Effector memory CD4-positive, alpha-beta T cell (primary cell): ENCODE measurements around the gene CD55.

Source experiments
- DNase-seq, 3 donors: peaks; one replicate each; pipeline ENCODE4 v3.0.0-alpha.2; 2020
- H3K27ac ChIP-seq: 2 replicates; pipeline ENCODE4 v1.7.0; 2013; ENCODE audit warnings: mild to moderate bottlenecking, low read length, moderate library complexity; ENCODE audit not compliant: insufficient read depth, poor library complexity, severe bottlenecking
- H3K27me3 ChIP-seq: replicated peaks from 2 replicates; pipeline ENCODE4 v1.7.0; 2013; ENCODE audit warnings: mild to moderate bottlenecking, low read length; ENCODE audit not compliant: insufficient read depth, control insufficient read depth, poor library complexity, severe bottlenecking
- H3K36me3 ChIP-seq: 2 replicates; pipeline ENCODE4 v1.7.0; 2013; ENCODE audit warnings: mild to moderate bottlenecking, low read length, moderate library complexity; ENCODE audit not compliant: control insufficient read depth, insufficient read depth
- H3K4me1 ChIP-seq: 2 replicates; pipeline ENCODE4 v1.7.0; 2013; ENCODE audit warnings: low read length, mild to moderate bottlenecking; ENCODE audit not compliant: control insufficient read depth, insufficient read depth, poor library complexity, severe bottlenecking
- H3K4me3 ChIP-seq: 2 replicates; pipeline ENCODE4 v1.7.0; 2013; ENCODE audit warnings: low read length, low read depth, mild to moderate bottlenecking; ENCODE audit not compliant: insufficient read depth, poor library complexity, severe bottlenecking
- H3K9me3 ChIP-seq: 2 replicates; pipeline ENCODE4 v1.7.0; 2013; ENCODE audit warnings: mild to moderate bottlenecking, low read length, moderate library complexity; ENCODE audit not compliant: control insufficient read depth

The CD55 gene

DNA sequence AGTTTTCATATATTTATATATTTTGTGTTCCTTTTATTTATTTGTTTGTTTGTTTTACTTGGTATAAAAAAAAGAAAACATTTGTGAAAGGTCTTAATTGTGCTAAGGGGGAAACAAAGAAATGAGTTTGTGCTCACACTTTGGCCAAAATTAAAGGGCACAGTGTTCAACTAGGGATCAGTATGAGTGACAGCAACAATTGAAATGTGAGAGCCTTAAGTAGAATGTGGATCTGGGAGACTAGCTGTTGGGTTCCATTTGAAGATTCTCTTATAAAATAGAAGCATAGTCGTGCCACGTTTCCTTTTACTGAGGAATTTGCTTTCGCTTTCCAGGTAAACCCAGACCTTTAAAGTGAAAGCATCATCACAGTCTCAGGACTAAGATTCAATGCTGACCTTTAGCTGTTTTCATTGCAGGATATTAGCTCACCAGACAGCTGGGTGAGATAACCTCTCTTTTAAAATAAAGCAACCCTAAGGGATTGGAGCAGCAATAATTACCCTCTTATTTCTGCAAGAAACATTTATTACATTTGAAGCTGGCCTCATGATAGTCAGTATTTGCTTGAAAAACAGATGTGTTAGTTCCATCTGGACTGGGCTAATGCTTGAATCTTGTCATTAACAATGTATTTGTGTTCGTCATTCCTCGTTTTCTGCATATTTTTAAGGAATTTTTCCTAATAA is 37.1 kb upstream of the CD55 start:
- Histone ChIP-seq H3K9me3 (no peaks in the 10 kb centered on the region), H3K27ac (no peak overlapping the region), H3K4me3 (no peak overlapping the region), H3K4me1 (no peaks in the 10 kb centered on the region), H3K27me3 (no peaks in the 10 kb centered on the region), H3K36me3 (no peaks in the 10 kb centered on the region)
- DNase-seq, result no peak

DNA sequence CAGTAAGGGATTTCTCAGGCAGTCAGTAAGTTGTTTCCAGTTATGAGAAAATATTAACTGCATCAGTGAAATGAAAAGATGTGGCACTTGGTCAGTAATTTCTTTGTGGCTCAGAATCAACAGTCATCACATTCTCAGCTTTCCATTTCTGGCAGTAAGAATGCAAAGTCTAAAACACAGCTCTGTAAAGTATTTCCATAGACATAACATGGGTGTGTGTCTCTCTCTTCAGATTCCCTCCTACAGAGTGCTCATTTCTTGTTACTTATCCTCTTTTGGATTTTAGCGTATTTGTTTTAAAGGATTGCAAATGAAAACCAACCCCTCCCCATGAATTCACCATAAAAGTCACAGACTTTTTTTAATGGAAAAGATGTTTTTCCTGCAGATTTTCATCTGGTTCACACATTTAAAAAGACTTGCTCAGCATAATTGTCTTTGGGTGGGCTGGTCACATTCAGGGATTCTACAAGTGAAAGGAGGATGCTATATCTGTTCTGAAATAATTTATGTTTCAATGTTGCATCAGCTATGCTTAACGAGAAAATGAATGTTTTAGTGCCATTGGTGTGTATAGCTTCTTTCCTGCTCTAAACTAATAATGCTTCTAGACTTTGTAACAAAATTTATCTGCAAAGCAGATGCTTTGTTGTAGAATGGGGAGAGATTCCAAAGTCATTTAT is 34.6 kb upstream of the CD55 start:
- no peaks in the 10 kb centered on the region for H3K4me1 ChIP-seq
- no peaks in the 10 kb centered on the region for H3K27me3 ChIP-seq
- no peak for DNase-seq
- no peak overlapping the region for H3K27ac ChIP-seq
- no peak overlapping the region for H3K4me3 ChIP-seq
- no peaks in the 10 kb centered on the region for H3K9me3 ChIP-seq
- no peaks in the 10 kb centered on the region for H3K36me3 ChIP-seq

DNA sequence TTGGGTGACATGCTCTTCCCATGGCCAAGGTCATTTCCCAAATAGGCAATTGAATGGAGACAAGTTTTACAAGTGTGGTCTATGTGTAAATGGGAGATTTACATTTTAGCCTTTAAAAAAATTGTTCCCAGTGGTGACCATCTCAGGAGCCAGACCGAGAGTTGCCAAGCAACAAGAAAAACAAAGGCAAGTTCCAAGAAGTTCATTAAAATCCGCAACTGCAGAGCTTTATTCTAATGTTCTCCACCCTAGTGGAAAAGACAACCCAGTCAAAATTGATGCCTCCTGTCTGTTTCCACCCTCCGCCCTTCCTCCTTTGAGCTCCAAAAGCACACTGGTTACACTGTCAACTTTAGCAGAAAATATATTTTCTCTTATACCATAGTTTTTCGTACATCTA is 33.2 kb upstream of the CD55 start:
- H3K36me3 ChIP-seq, result no peaks in the 10 kb centered on the region
- H3K9me3 ChIP-seq, result no peaks in the 10 kb centered on the region
- no peak overlapping the region for H3K4me3 ChIP-seq
- DNase-seq, result no peak
- no peak overlapping the region for H3K27ac ChIP-seq
- H3K4me1 ChIP-seq, result no peaks in the 10 kb centered on the region
- H3K27me3 ChIP-seq, result no peaks in the 10 kb centered on the region

DNA sequence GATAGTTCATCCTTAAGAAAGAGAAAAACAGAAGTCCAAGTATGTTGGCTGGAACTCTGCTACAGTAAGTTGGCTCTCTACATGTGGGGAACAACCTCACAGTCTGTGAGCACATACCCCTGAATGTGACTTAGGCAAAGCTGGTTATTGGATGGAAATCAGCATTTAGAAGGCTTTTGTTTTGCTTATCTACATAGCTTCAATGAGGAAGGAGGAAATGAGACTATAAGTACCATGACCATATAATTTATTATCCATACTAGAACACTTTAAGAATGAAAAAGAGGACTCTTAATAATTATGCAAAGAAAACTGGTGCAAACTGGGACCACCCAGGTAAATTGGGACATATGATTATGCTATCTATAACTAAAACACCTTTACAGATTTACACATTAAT is 31.7 kb upstream of the CD55 start:
- H3K27me3 ChIP-seq, result no peaks in the 10 kb centered on the region
- no peak overlapping the region for H3K4me3 ChIP-seq
- H3K36me3 ChIP-seq, result no peaks in the 10 kb centered on the region
- no peak for DNase-seq
- no peaks in the 10 kb centered on the region for H3K4me1 ChIP-seq
- no peaks in the 10 kb centered on the region for H3K9me3 ChIP-seq
- H3K27ac ChIP-seq, result no peak overlapping the region

DNA sequence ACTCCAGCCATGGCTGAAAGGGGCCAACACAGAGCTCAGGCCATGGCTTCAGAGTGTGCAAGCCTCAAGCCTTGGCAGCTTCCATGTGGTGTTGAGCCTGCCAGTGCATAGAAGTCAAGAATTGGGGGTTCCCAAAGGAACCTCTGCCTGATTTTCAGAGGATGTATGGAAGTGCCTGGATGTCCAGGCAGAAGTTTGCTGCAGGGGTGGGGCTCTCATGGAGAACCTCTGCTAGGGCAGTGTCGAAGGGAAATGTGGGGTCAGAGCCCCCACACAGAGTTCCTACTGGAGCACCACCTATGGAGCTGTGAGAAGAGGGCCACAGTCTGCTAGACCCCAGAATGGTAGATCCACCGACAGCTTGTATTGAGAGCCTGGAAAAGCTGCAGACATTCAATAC is 29.8 kb upstream of the CD55 start:
- DNase-seq, result no peak
- Histone ChIP-seq H3K4me3 (no peak overlapping the region), H3K27me3 (no peaks in the 10 kb centered on the region), H3K36me3 (no peaks in the 10 kb centered on the region), H3K27ac (no peak overlapping the region), H3K9me3 (no peaks in the 10 kb centered on the region), H3K4me1 (no peaks in the 10 kb centered on the region)

DNA sequence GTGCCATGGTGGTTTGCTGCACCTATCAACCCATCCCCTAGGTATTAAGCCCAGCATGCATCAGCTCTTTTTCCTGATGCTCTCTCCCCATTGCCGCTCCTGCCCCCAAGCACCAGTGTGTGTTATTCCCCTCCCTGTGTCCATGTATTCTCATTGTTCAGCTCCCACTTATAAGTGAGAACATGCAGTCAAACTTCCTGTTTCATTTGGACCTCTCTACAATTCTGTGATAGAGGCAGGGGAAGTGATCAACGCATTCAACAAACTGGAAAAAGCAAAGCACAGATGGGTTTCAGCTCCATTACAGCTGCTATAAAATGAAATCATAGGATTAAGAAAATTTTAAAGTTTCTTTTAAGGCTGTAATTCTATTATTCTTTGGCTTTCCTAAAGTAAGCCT is 23.3 kb upstream of the CD55 start:
- Histone ChIP-seq H3K9me3 (no peaks in the 10 kb centered on the region), H3K27ac (no peak overlapping the region), H3K4me1 (no peaks in the 10 kb centered on the region), H3K36me3 (no peaks in the 10 kb centered on the region), H3K4me3 (no peak overlapping the region), H3K27me3 (no peaks in the 10 kb centered on the region)
- no peak for DNase-seq

DNA sequence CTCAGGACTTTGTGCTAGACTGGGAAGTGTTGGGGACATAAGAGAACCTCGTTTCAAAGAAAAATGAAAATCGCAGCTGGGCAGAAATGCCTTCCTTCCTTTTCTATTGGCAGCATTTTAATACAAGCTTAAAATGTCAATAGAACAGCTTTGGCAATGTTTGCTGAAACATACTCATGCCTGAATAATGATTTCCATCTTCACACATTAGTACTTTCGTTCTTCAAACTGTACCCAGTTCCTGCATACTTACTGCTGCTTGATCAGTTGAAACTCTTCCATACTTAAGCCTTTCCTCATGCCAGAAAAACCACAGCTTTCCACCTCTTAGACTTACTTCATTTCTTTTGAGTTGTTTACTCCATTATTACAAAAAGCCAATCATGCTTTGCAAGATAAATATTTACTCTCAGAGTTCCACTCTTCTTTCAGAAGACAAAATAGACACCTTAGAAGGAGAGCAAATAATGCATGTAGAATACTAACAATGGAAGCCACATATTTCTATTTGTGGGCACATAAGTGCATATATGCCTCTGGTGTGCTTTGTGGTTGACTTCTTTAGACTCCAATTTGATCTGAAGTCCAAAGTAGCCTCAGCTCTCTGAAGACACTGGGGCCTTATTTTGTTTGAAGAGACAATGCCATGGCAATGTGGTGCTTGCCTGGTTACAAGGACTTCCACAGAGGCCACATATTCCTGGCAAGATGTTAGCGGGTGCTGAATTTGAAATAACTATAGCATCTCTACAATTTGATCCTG is 22.7 kb upstream of the CD55 start:
- Histone ChIP-seq H3K9me3 (no peaks in the 10 kb centered on the region), H3K27ac (no peak overlapping the region), H3K36me3 (no peaks in the 10 kb centered on the region), H3K27me3 (no peaks in the 10 kb centered on the region), H3K4me3 (no peak overlapping the region), H3K4me1 (no peaks in the 10 kb centered on the region)
- DNase-seq, result no peak

DNA sequence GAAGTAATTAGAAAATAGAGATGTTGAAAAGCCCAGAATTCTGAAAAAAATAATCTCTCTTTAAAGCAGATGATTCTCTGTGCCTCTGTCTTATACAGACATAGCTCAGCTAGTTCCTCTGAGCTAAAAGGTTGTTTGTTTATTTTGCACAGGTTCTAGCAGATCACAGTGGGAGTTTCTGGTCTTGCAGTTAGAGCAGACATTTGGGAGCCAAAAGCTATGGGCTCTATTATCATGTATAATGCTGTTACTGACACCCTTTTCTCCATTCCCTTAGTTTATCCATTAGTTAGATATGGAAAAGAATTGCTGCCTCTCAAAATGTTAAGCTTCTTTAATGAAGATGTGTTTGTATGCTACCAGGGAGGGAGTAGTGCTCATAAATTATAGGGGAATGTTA is 20.5 kb upstream of the CD55 start:
- H3K36me3 ChIP-seq, result no peaks in the 10 kb centered on the region

DNA sequence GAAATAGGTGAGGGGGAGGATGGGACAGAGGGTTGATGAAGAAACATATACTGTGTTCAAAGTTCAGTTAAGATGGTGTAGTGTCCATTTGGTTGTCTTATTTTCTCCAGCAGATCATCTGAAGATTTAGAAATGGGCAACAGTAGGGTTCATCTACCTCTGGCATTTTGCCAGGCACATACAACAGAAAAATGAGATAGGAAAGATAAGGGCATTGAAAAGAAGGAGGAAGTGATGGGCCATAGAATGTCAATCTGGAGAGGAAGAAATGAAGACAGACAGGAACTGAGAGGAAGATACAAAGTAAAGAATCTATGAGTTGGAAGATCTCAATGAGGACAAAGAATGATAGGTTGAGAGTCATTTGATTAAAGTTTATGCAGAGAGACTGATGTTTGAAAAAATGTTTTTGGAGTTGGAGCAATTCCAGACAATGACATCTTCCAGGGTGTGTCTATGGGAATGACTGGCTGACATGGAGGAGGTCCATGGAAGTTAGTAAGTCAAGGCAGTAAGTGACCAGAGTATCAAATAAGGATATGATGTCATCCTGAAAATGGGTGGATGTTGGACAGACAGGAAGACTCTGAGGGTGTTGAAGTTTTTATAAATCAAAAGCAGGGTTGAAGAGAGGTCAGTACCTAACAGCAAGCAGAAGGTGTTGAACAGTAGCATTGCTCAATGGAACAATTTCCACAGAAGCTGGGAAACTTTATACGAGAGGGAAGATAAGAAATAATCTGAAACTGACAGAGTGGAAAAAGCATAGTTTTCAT is 18.7 kb upstream of the CD55 start:
- H3K36me3 ChIP-seq, result no peaks in the 10 kb centered on the region
- no peak overlapping the region for H3K27ac ChIP-seq
- no peaks in the 10 kb centered on the region for H3K27me3 ChIP-seq
- H3K4me1 ChIP-seq, result no peaks in the 10 kb centered on the region
- H3K9me3 ChIP-seq, result no peaks in the 10 kb centered on the region
- H3K4me3 ChIP-seq, result no peak overlapping the region
- no peak for DNase-seq

More for the DNA sequence above, 20.5 kb upstream of the CD55 start:
- H3K9me3 ChIP-seq, result no peaks in the 10 kb centered on the region
- H3K4me1 ChIP-seq, result no peaks in the 10 kb centered on the region
- DNase-seq, result no peak
- H3K4me3 ChIP-seq, result no peak overlapping the region
- no peaks in the 10 kb centered on the region for H3K27me3 ChIP-seq
- H3K27ac ChIP-seq, result no peak overlapping the region
